Activated naive CD4-positive, alpha-beta T cell treated with anti-CD3 and anti-CD28 coated beads, Interleukin-2, amount 50 U/mL, for 24 hours (primary cell): ENCODE data around the gene KIFBP.
"Not testable (repeated sequence)": the region's sequence is repeated elsewhere in the genome, so short reads cannot be mapped to it uniquely, and the experiment has no call there.

Experiments used
- H3K27ac Mint-ChIP-seq: one replicate; pipeline ENCODE4 v1.8.0; 2021; ENCODE audit warnings: mild to moderate bottlenecking, mixed read lengths
- H3K27me3 Mint-ChIP-seq: one replicate; pipeline ENCODE4 v1.8.0; 2021; ENCODE audit warnings: mixed read lengths
- H3K36me3 Mint-ChIP-seq: one replicate; pipeline ENCODE4 v1.8.0; 2021; ENCODE audit warnings: mixed read lengths
- H3K4me1 Mint-ChIP-seq: one replicate; pipeline ENCODE4 v1.8.0; 2021; ENCODE audit warnings: mixed read lengths
- H3K4me3 Mint-ChIP-seq: one replicate; pipeline ENCODE4 v1.8.0; 2021; ENCODE audit warnings: mild to moderate bottlenecking, mixed read lengths
- H3K9me3 Mint-ChIP-seq: one replicate; pipeline ENCODE4 v1.8.0; 2021; ENCODE audit warnings: mixed read lengths

KIFBP gene

GRCh38 chr10:68988530-68989316, at the start of gene KIFBP:
Gene KIFBP, plus strand, starts transcription at chr10:68988803. Its CDS starts 30 bp downstream, at chr10:68988833.
- Mint-ChIP-seq H3K27me3 (no peaks in the 10 kb centered on the region), H3K27ac (peak within 1 kb of the TSS; percentile 96), H3K4me1 (peaks cover 61% of the 10 kb centered on the region), H3K9me3 (no peaks in the 10 kb centered on the region), H3K4me3 (peak within 1 kb of the TSS; percentile 94), H3K36me3 (peaks cover 5% of the 10 kb centered on the region)

GRCh38 chr10:68938884-68939283, 49.7 kb upstream of the KIFBP start:
- no peak overlapping the region for H3K27ac Mint-ChIP-seq
- H3K4me1 Mint-ChIP-seq: peaks cover 10% of the 10 kb centered on the region
- peaks cover 10% of the 10 kb centered on the region for H3K36me3 Mint-ChIP-seq
- no peak overlapping the region for H3K4me3 Mint-ChIP-seq
- H3K27me3 Mint-ChIP-seq: no peaks in the 10 kb centered on the region
- H3K9me3 Mint-ChIP-seq: no peaks in the 10 kb centered on the region

GRCh38 chr10:68940917-68941316, 47.7 kb upstream of the KIFBP start:
- H3K4me3 Mint-ChIP-seq, H3K27ac Mint-ChIP-seq, H3K36me3 Mint-ChIP-seq, H3K4me1 Mint-ChIP-seq, H3K27me3 Mint-ChIP-seq, H3K9me3 Mint-ChIP-seq: not testable (repeated sequence)

GRCh38 chr10:68950598-68950997, 38.0 kb upstream of the KIFBP start:
- Mint-ChIP-seq H3K4me3 (no peak overlapping the region), H3K36me3 (peaks cover 9% of the 10 kb centered on the region), H3K27me3 (no peaks in the 10 kb centered on the region), H3K27ac (no peak overlapping the region), H3K4me1 (peaks cover 7% of the 10 kb centered on the region), H3K9me3 (no peaks in the 10 kb centered on the region)

GRCh38 chr10:68954904-68955303, 33.7 kb upstream of the KIFBP start:
- H3K4me3 Mint-ChIP-seq: peak overlapping the region; percentile 71
- H3K27me3 Mint-ChIP-seq: no peaks in the 10 kb centered on the region
- H3K9me3 Mint-ChIP-seq: no peaks in the 10 kb centered on the region
- H3K4me1 Mint-ChIP-seq: peaks cover 29% of the 10 kb centered on the region
- H3K36me3 Mint-ChIP-seq: peaks cover 28% of the 10 kb centered on the region
- peak overlapping the region; percentile 81 for H3K27ac Mint-ChIP-seq

- Mint-ChIP-seq H3K36me3 (peaks cover 31% of the 10 kb centered on the region), H3K4me3 (peak overlapping the region; percentile 100), H3K27ac (peak overlapping the region; percentile 100), H3K4me1 (peaks cover 32% of the 10 kb centered on the region), H3K27me3 (no peaks in the 10 kb centered on the region), H3K9me3 (no peaks in the 10 kb centered on the region)
Measured at GRCh38 chr10:68955355-68955831, 33.2 kb upstream of the KIFBP start.

GRCh38 chr10:68955832-68956532, 32.6 kb upstream of the KIFBP start, which contains the start of gene DDX21:
Gene DDX21, plus strand, starts transcription at chr10:68956170. Its CDS starts 56 bp downstream, at chr10:68956226.
- H3K9me3 Mint-ChIP-seq: no peaks in the 10 kb centered on the region
- peak within 1 kb of the TSS; percentile 100 for H3K27ac Mint-ChIP-seq
- peaks cover 31% of the 10 kb centered on the region for H3K36me3 Mint-ChIP-seq
- no peaks in the 10 kb centered on the region for H3K27me3 Mint-ChIP-seq
- H3K4me3 Mint-ChIP-seq: peak within 1 kb of the TSS; percentile 100
- peaks cover 32% of the 10 kb centered on the region for H3K4me1 Mint-ChIP-seq

GRCh38 chr10:68957284-68957615, 31.4 kb upstream of the KIFBP start:
- Mint-ChIP-seq H3K4me1 (peaks cover 43% of the 10 kb centered on the region), H3K36me3 (peaks cover 38% of the 10 kb centered on the region), H3K9me3 (no peaks in the 10 kb centered on the region)

GRCh38 chr10:68957654-68958053, 30.9 kb upstream of the KIFBP start:
- no peaks in the 10 kb centered on the region for H3K27me3 Mint-ChIP-seq
- peaks cover 38% of the 10 kb centered on the region for H3K36me3 Mint-ChIP-seq
- H3K4me3 Mint-ChIP-seq: peak overlapping the region; percentile 100
- peaks cover 47% of the 10 kb centered on the region for H3K4me1 Mint-ChIP-seq
- H3K27ac Mint-ChIP-seq: peak overlapping the region; percentile 100
- H3K9me3 Mint-ChIP-seq: no peaks in the 10 kb centered on the region

More at GRCh38 chr10:68957284-68957615, 31.4 kb upstream of the KIFBP start:
- peak overlapping the region; percentile 100 for H3K27ac Mint-ChIP-seq
- no peaks in the 10 kb centered on the region for H3K27me3 Mint-ChIP-seq
- peak overlapping the region; percentile 100 for H3K4me3 Mint-ChIP-seq

GRCh38 chr10:68959695-68960527, 28.7 kb upstream of the KIFBP start:
- Mint-ChIP-seq H3K4me3 (peak overlapping the region; percentile 85), H3K36me3 (peaks cover 35% of the 10 kb centered on the region), H3K27me3 (no peaks in the 10 kb centered on the region), H3K4me1 (peaks cover 45% of the 10 kb centered on the region), H3K9me3 (no peaks in the 10 kb centered on the region), H3K27ac (peak overlapping the region; percentile 31)

- Mint-ChIP-seq H3K36me3 (peaks cover 34% of the 10 kb centered on the region), H3K27me3 (no peaks in the 10 kb centered on the region), H3K27ac (no peak overlapping the region), H3K4me1 (peaks cover 41% of the 10 kb centered on the region), H3K9me3 (no peaks in the 10 kb centered on the region), H3K4me3 (no peak overlapping the region)
Measured at GRCh38 chr10:68963151-68963550, 25.5 kb upstream of the KIFBP start.

GRCh38 chr10:68973975-68974374, 14.6 kb upstream of the KIFBP start:
- Mint-ChIP-seq H3K4me3 (no peak overlapping the region), H3K9me3 (no peaks in the 10 kb centered on the region), H3K27ac (peak overlapping the region; percentile 78), H3K36me3 (peaks cover 32% of the 10 kb centered on the region), H3K27me3 (no peaks in the 10 kb centered on the region), H3K4me1 (peaks cover 16% of the 10 kb centered on the region)

GRCh38 chr10:68975936-68976473, 12.6 kb upstream of the KIFBP start:
- Mint-ChIP-seq H3K27ac (peak overlapping the region; percentile 57), H3K36me3 (peaks cover 31% of the 10 kb centered on the region)
- H3K27me3 Mint-ChIP-seq, H3K4me1 Mint-ChIP-seq, H3K4me3 Mint-ChIP-seq, H3K9me3 Mint-ChIP-seq: not testable (repeated sequence)

GRCh38 chr10:68979738-68980137, 8.9 kb upstream of the KIFBP start:
- H3K27ac Mint-ChIP-seq, H3K4me1 Mint-ChIP-seq, H3K4me3 Mint-ChIP-seq, H3K9me3 Mint-ChIP-seq, H3K27me3 Mint-ChIP-seq: not testable (repeated sequence)
- peaks cover 18% of the 10 kb centered on the region for H3K36me3 Mint-ChIP-seq

GRCh38 chr10:68981074-68981473, 7.5 kb upstream of the KIFBP start:
- H3K27ac Mint-ChIP-seq: no peak overlapping the region
- H3K4me3 Mint-ChIP-seq: no peak overlapping the region
- peaks cover 18% of the 10 kb centered on the region for H3K36me3 Mint-ChIP-seq
- peaks cover 4% of the 10 kb centered on the region for H3K4me1 Mint-ChIP-seq
- no peaks in the 10 kb centered on the region for H3K9me3 Mint-ChIP-seq
- no peaks in the 10 kb centered on the region for H3K27me3 Mint-ChIP-seq
